HG03060 (cell line): ENCODE results near the gene CDK12.
"Not testable (repeated sequence)": the region's sequence is repeated elsewhere in the genome, so short reads cannot be mapped to it uniquely, and the experiment has no call there.

Source experiments
- ATAC-seq: cut with Tn5 transposase; IDR thresholded peaks from one replicate; pipeline ENCODE4 v1.9.1; 2021; ENCODE audit warnings: low read depth, moderate number of reproducible peaks; ENCODE audit not compliant: unreplicated experiment

Gene CDK12

DNA sequence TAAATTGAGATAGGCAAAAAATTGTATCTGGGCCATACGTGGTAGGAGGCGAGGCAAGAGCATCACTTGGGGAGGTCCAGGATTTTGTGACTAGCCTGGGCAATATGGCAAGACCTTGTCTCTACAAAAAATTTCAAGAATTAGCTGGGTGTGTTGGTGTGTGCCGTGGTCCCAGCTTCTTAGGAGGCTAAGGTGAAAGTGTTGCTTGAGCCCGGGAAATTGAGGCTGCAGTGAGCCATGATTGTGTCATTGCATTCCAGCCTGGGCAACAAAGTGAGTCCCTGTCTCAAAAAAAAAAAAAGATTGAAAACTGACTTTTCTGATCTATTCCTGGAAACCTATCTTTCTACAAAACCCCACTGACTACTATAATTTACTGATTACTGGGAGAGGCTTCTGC, 26.7 kb downstream of the CDK12 start:
- no peak for ATAC-seq

DNA sequence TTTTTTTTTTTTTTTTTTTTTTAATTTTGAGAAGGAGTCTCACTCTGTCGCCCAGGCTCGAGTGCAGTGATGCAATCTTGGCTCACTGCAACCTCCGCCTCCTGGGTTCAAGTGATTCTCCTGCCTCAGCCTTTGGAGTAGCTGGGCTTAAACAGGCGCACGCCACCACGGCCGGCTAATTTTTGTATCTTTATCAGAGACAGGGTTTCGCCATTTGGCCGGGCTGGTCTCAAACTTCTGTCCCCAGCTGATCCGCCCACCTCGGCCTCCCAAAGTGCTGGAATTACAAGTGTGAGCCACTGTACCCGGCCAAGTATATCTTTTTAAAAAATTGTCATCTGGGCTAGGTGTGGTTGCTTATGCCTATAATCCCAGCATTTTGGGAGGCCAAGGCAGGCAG, 35.6 kb downstream of the CDK12 start:
- ATAC-seq = not testable (repeated sequence)

DNA sequence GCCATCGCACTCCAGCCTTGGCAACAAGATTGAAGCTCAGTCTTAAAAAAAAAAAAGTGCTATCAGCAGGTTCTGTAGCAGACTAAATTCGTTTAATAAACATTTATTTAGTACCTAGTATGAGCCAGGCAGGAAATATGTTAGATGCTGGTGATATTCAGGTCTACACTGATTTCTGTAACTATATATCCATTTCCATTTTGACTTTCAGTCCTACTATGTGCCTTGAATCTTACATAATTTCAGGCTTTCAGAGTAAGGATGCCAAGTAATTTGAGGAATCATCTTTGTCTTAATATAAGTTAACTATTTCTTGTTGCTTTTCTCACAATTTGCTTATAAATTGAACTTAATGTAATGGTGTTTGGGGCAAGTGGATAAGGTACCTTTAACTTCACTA, 46.2 kb downstream of the CDK12 start:
- ATAC-seq = no peak

DNA sequence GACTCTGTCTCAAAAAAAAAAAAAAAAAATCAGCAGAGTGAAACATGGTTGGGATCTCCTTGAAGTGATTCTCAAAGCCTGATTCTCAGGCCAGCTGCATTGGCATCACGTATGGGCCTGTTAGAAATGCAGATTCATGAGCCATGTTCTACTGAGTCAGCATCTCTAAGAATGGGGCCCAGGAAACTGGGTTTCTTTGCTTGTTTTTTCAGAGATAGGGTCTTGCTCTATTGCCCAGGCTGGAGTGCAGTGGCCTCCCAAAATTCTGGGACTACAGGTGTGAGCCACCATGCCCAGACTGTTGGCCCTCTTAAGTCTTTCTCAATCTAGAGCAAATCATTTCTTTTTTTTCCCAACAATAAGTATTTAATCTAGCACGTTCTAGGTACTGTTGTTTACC, 47.7 kb downstream of the CDK12 start:
- no peak for ATAC-seq

DNA sequence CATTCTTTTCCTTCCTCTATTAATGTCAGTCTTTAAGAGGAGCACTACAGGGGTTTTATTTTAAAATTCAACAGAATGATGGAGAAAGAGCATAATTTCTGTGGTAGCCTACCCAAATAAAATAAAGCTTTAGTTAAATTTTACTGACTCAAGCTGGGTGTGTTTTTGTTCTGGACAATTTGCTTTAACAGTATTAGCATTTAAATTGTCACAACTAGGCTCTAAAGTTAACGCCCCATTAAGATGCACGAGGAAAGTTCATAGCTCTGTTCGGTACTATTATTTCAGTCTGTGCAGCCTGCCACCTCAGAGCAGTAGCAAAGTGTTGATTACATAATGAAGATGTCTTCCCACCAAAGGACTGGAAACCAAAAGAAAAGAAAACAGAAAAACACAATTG, 52.0 kb downstream of the CDK12 start:
- ATAC-seq = no peak

DNA sequence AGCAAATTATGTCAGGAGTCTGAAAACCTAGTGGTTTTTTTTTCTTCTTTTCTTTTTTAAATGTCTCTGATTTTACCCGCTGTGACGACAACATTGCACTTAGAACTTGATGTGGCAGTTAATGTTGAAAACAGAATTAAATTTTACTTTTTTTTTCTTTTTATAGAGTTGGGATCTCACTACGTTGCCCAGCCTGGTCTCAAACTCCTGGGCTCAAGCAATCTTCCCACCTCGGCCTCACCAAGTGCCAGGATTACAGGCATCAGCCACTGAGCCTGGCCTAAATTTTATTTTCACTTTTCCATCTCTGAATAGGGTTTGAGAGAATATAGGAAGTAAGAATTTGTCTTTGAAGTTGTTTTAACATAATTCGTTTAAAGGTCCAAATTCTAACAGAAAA, 52.6 kb downstream of the CDK12 start:
- no peak for ATAC-seq

DNA sequence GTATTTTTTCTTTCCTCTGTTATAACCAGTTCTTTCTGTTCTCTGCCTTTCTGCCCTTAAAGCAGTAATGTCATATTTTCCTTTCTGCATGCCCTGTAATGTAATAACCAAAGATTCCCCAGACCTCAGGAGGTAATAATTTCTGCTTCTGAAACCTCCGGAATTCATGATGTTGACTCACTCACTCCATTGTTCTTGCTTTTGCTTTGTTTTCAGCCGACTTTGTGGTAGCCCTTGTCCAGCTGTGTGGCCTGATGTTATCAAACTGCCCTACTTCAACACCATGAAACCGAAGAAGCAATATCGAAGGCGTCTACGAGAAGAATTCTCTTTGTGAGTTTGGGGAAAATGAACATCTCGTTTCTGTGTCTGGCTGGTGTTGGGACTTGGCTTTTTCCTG, 55.9 kb downstream of the CDK12 start:
- no peak for ATAC-seq

DNA sequence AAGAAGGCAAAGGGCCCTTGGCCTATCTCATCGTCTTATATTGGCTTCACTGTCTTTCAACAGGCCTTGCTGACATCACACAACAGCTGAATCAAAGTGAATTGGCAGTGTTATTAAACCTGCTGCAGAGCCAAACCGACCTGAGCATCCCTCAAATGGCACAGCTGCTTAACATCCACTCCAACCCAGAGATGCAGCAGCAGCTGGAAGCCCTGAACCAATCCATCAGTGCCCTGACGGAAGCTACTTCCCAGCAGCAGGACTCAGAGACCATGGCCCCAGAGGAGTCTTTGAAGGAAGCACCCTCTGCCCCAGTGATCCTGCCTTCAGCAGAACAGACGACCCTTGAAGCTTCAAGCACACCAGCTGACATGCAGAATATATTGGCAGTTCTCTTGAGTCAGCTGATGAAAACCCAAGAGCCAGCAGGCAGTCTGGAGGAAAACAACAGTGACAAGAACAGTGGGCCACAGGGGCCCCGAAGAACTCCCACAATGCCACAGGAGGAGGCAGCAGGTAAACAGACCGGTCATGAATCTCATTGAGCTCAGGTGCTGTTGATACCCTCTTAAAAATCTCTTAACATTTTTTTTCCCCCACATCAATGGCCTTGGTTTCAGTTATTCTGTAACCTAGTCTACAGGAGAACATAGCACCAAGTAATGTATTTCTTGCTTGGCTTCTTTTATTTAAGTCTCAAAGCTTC, 64.7 kb downstream of the CDK12 start:
- no peak for ATAC-seq

DNA sequence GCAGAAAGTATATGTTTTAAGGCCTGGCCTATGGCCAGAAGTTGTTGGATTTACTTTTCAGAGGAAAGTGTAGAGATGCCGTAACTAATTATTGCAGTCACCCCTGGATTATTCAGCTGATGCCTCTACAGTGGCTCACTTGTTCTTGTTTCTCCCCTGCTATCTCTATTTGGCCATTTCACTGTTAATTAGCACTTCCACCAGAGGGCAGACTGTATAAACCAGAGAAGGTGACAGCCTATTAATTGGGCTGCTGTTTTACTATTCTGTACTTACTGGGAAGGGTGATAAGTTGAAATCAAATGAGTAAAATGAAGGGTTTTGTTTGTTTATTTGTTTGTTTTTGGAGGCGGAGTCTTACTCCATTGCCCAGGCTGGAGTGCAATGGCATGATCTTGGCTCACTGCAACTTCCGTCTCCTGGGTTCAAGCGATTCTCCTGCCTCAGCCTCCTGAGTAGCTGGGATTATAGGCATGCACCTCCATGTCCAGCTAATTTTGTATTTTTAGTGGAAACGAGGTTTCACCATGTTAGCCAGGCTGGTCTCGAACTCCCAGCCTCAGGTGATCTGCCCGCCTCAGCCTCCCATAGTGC, 66.0 kb downstream of the CDK12 start:
- no peak for ATAC-seq

DNA sequence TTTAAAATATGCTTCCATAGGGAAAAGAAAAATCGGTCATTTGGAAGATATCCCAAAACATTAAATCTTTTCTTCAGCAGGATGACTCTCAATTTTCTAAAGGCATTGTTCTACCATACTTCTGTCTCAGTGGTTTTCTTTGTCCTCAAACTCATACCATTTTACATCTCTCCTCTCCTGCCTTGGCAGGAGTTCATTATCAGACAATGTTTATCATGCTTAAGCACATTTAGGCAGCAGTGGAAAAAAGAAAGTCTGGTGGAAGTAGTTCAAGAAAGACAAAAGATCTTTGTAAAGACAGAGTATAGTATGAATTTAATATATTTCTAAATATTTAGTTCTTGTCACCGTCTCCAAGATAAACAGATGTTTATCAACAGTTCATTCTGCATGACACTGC, 68.2 kb downstream of the CDK12 start:
- no peak for ATAC-seq

DNA sequence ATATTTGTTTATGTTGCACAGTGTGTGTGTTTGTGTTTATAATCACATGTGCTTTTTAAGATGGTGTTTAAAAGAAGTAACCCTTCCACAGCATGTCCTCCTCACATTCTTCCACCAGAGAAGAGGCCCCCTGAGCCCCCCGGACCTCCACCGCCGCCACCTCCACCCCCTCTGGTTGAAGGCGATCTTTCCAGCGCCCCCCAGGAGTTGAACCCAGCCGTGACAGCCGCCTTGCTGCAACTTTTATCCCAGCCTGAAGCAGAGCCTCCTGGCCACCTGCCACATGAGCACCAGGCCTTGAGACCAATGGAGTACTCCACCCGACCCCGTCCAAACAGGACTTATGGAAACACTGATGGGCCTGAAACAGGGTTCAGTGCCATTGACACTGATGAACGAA, 69.2 kb downstream of the CDK12 start:
- no peak for ATAC-seq

DNA sequence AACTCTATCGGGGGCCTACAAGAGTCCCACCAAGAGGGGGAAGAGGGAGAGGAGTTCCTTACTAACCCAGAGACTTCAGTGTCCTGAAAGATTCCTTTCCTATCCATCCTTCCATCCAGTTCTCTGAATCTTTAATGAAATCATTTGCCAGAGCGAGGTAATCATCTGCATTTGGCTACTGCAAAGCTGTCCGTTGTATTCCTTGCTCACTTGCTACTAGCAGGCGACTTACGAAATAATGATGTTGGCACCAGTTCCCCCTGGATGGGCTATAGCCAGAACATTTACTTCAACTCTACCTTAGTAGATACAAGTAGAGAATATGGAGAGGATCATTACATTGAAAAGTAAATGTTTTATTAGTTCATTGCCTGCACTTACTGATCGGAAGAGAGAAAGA, 70.0 kb downstream of the CDK12 start:
- no peak for ATAC-seq

DNA sequence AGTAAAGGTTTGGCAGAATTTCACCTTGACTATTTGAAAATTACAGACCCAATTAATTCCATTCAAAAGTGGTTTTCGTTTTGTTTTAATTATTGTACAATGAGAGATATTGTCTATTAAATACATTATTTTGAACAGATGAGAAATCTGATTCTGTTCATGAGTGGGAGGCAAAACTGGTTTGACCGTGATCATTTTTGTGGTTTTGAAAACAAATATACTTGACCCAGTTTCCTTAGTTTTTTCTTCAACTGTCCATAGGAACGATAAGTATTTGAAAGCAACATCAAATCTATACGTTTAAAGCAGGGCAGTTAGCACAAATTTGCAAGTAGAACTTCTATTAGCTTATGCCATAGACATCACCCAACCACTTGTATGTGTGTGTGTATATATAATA, 72.6 kb downstream of the CDK12 start:
- no peak for ATAC-seq

DNA sequence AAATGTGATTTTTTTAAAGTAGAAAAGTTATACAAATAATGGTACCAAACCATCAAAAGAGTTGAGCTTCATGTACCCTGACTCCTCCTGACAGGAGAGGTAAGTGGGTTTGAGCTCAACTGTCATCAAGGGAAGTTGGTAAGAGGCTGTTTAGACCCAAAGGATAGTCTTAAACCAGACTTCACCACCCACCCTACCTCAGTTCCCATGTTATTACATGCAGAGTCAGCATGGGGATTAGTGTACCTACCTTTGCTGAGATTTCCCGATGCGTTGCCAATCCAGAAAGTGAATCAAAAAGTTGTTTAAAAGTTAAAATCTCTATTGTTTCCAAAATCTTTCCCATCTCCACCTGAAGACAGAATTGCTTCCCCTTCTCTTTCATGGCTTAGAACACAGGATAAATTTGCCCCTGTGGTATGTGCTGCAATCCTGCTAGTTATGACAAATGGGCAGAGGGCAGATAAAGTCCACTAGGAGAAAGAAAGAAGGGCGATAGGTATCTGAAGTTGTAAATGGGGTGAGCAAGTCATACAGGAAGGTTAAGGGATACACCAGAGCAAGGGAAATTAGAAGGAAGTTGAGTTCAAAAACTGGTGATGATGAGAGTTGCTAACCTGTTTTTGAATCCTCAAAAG, 73.6 kb downstream of the CDK12 start:
- no peak for ATAC-seq

DNA sequence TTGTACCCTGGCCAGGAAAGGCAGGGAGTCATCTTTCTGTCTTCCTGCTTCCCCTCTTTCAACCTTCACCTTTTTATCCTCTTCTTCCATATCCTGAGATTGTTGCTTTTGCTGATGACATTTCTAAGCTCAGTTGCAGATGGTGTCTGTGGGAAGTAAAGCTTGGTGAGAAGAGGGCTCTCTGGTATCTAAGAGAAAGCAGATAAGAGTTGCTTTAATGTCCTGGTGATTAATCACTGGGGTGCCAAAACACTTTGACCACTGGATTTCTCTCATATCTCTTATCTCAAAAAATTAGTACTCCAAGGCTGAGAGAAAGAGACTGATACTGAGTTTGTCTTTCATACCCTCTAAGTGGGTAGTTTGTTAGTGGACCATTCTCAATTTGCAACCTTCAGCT, 75.2 kb downstream of the CDK12 start:
- no peak for ATAC-seq

DNA sequence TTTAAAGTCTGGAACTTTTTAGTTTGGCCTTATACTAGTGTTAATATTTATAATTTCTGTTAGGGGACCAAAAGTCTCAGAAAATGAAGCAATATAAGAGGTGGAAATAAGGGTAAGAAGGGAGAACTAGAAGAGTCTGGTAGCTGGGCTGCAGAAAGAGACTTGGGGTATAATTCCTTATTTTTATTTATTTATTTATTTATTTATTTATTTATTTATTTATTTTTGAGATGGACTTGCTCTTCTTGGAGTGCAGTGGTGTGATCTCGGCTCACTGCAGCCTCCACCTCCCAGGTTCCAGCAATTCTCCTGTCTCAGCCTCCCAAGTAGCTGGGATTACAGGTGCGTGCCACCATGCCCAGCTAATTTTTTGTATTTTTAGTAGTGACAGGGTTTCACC, 76.1 kb downstream of the CDK12 start:
- not testable (repeated sequence) for ATAC-seq

DNA sequence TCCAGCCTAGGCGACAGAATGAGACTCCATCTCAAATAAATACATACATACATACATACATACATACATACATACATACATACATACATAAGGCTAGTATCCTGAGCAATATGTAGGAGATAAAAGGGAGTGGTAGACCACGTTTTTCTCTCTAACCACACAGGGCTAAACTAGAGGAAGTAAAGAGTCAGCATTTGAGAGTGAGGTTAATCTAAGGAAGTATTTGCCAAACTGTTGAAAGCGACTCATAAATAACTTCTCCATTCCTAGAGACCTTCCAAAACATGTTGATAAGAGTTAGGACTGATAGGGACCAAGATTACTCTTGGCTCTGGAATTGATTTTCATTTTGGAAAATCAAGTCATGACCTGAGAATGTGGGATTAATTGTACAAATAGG, 77.6 kb downstream of the CDK12 start:
- ATAC-seq = no peak

DNA sequence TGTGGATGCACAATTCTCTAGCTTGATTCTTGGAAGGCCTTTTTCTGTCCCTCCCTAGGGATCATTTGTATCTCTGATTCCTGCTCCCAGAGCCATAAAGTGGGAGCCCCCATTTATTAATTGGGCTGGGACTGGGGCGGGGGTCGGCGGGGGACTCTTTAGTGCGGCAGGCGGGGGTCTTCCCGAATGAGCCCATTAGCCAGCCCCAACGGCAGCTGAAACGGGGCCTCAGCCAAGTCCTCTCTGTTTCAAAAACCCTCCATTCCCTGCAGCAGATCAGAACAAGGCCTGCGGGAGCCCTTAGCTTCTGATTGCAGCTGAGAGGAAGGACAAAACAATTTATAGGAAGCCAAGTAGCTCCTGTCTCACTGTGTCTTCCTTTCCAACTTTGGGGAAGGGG, 79.3 kb downstream of the CDK12 start:
- no peak for ATAC-seq

DNA sequence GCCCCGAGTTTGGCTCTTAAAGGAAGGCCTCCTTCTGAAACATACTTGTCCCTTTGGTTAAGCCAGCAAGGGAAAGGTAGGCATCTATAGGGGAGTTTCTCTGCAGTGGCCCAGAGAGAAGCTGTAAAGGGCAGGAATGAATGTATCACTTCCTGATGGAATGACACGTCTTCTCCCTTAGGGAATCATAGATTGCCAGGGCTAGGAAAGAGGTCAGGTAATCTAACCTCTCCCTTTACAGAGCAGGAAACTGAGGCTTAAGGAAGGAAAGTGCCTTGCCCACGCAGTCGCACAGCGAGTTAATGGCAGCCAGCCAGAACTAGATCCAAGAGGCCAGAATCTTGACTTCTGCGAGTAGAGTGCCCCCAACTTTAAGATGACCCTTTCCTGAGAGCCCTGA, 80.4 kb downstream of the CDK12 start:
- ATAC-seq = no peak

DNA sequence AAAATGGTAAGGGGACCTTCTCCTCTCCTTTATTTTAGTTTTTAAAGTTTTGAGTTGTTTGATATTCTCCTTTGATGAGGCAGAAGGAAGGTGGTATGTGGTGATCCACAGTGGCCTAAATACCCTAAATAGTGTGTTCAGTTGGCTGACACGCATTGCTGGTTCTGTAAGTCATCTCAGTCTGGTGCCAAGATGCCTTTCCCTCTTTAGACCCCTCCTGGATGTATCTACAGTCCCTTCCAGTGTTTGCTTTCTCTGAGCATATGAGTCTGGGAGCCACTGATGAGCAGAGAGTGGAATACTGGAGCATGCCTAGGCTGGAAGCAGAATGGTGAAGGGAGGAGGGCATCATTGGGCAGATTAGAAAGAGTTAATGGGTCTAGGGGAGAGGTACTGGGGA, 81.9 kb downstream of the CDK12 start:
- ATAC-seq = no peak

DNA sequence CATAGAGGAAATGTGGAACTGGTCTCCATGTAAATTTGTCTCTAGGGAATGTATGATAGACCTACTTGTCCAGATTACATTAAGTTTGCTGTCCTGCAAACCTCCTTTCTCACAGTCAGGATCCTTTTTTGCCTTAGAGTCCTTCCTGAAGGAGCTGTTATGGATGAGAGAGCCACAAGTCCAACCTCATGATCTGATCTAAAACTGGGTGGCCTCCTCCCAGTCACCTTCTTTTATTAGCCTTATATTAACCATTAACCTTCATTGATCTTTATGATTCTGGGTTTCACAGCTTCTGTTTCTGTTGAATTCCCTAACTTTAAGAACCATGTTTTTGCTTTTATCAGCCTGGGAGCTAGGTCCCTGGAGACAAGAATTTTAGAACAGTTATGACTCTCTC, 82.4 kb downstream of the CDK12 start:
- ATAC-seq = no peak

DNA sequence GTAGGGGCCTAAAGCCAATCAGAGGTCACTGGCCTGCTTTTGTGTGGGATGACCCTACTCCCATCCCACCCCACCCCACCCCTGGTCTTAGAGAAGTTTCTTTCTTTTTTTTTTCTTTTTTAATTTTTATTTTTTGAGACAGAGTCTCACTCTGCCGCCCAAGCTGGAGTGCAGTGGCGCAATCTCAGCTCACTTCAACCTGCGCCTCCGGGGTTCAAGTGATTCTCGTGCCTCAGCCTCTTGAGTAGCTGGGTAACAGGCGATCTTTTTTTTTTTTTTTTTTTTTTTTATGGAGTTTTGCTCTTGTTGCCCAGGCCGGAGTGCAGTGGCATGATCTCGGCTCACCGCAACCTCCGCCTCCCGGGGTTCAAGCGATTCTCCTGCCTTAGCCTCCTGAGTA, 83.1 kb downstream of the CDK12 start:
- ATAC-seq = not testable (repeated sequence)
